Breast epithelium (tissue), 3 donors: Measurements from ENCODE around the gene PLD4.

Source experiments
- POLR2A ChIP-seq: fragments of 450-650 bp; IDR thresholded peaks from one replicate; pipeline ENCODE4 v1.6.1; 2016; ENCODE audit warnings: antibody characterized with exemption, mild to moderate bottlenecking, moderate library complexity
- TF ChIP-seq, protein P1 (sequence below), 3 donors: fragments of 450-650 bp; IDR thresholded peaks; one replicate each; pipeline ENCODE4 v1.5.1; 2016 to 2017; ENCODE audit warnings: antibody characterized with exemption in 3 of 3, mild to moderate bottlenecking in 3 of 3, moderate library complexity in 3 of 3

DNA sequence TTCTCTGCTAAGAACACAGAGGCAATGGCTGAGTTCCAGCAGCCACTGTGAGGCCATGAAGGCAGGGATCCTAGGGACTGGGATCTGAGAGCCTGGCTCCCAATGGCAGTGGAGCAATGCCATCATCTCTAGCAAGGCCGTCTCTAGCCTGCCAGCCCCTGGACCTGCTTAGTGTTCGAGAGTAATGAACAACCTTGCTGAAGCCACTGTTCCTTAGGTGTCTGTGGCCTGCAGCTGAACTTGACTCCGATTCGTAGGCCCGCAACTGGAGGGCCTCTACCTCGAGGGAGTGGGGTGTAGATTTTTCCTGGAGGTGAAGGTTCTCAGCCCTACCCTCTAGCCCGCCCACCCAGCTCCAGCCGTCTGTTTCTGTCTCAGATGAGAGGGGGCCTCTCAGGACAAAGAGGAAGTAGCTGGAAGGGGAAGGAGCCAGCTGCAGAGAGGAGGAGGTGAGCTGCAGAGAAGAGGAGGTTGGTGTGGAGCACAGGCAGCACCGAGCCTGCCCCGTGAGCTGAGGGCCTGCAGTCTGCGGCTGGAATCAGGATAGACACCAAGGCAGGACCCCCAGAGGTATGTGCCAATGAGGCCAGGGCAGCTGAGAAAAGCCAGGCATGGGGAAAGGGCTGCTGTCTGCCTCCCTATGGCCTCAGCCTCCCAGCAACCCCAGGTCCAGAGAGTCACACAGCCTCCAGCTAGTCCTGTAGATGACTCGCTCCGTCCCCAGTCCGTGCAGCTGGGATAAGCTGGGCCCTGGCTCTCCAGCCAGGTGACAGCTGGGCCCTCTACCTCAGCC lies at the start of gene PLD4:
- TF ChIP-seq, protein P1, sequence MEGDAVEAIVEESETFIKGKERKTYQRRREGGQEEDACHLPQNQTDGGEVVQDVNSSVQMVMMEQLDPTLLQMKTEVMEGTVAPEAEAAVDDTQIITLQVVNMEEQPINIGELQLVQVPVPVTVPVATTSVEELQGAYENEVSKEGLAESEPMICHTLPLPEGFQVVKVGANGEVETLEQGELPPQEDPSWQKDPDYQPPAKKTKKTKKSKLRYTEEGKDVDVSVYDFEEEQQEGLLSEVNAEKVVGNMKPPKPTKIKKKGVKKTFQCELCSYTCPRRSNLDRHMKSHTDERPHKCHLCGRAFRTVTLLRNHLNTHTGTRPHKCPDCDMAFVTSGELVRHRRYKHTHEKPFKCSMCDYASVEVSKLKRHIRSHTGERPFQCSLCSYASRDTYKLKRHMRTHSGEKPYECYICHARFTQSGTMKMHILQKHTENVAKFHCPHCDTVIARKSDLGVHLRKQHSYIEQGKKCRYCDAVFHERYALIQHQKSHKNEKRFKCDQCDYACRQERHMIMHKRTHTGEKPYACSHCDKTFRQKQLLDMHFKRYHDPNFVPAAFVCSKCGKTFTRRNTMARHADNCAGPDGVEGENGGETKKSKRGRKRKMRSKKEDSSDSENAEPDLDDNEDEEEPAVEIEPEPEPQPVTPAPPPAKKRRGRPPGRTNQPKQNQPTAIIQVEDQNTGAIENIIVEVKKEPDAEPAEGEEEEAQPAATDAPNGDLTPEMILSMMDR (IDR thresholded peaks at IDR 0.05), result no peak
- no peak for TF ChIP-seq POLR2A
